Measurements from ENCODE around the gene LRIG1. TPM values are rescaled to one million over a fixed set of nuclear protein-coding genes. Genes with fewer than 3 reads are reported as not detected.

The LRIG1 gene
- total and polyA plus RNA-seq, 2 donors from 2014 or later: 8.2 to 20.6 TPM

GRCh38 chr3:66344848-66345578 is 155.8 kb downstream of the LRIG1 start:
- no peak for TF ChIP-seq CTCF (IDR thresholded peaks at IDR 0.05; ENCODE audit: borderline replicate concordance, extremely low read depth, insufficient read depth)
- DNase-seq (no peak), FAIRE-seq (no peak)
- H3K9me3 ChIP-seq (ENCODE audit: control insufficient read depth in 2 of 3, insufficient read depth in 1 of 3, low read length in 3 of 3): no peaks in the 10 kb centered on the region
- intact Hi-C loops (cut with DNase I): no loop called here
- no peaks in the 10 kb centered on the region for H3K4me1 ChIP-seq (ENCODE audit: control insufficient read depth in 2 of 3, insufficient read depth in 2 of 3, low read depth in 1 of 3, low read length in 3 of 3)
- H3K27me3 ChIP-seq (ENCODE audit: control insufficient read depth, insufficient read depth, low read length): no peaks in the 10 kb centered on the region
- H3K36me3 ChIP-seq (ENCODE audit: control insufficient read depth in 2 of 3, insufficient read depth in 3 of 3, low read length in 3 of 3): no peaks in the 10 kb centered on the region
- H3K9ac ChIP-seq (ENCODE audit: low read length in 3 of 3): no peak overlapping the region
- H3K27ac ChIP-seq (ENCODE audit: low read depth in 2 of 2, low read length in 2 of 2): no peak overlapping the region
- no peak overlapping the region for H3K4me3 ChIP-seq (ENCODE audit: low read length in 3 of 3)

DNA sequence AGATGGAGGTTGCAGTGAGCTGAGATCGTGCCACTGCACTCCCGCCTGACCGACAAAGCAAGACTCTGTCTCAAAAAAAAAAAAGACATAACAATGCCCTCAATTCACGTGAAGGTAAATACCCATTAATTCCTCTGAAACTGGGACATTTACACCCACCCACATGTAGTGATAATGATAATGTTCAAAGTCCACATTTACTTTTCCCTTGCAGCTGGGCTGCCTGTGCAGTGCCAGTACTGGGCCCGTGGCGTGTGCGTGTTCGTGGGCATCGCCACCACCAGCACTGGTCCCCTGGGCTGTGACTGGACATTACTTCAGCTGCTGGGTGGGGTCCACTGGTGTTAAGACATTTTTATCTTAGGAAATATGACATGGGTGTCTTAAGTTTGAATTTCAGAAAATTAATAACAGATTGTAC is 156.4 kb downstream of the LRIG1 start:
- FAIRE-seq (no peak), DNase-seq (no peak)
- TF ChIP-seq CTCF (IDR thresholded peaks at IDR 0.05; ENCODE audit: borderline replicate concordance, extremely low read depth, insufficient read depth): no peak

DNA sequence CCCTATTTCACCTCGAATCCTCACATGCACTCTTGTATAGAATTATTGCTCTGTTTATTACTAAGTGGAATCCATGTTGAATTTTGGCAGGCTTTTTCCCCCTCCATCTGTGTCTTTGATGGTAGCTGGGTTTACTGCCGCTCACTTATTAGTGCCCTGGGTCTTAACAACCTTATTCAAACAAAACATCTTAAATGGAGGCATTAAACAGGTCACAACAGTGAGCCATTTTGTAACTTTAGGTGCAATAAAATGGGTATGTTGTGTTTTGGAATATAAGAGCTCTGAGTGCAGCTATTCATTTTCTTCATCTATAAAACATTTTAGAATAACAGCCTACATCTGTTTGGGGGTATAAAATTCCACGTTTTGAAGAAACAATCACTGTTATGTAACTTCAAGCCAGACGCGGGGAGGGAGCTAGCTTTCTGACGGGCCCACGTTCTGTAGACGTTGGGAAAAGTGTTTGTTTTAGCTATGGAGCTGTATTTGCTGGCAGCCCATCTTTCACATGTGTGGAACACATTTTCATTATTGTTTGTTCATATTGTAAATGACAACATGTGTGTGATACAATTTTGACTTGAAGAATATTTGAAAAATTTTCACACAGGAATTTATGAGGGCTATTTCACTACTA is 158.0 kb downstream of the LRIG1 start:
- Histone ChIP-seq H3K27me3 (ENCODE audit: control insufficient read depth, insufficient read depth, low read length) (no peaks in the 10 kb centered on the region), H3K9ac (ENCODE audit: low read length in 3 of 3) (no peak overlapping the region), H3K4me3 (ENCODE audit: low read length in 3 of 3) (no peak overlapping the region), H3K9me3 (ENCODE audit: control insufficient read depth in 2 of 3, insufficient read depth in 1 of 3, low read length in 3 of 3) (no peaks in the 10 kb centered on the region), H3K4me1 (ENCODE audit: control insufficient read depth in 2 of 3, insufficient read depth in 2 of 3, low read depth in 1 of 3, low read length in 3 of 3) (no peaks in the 10 kb centered on the region), H3K27ac (ENCODE audit: low read depth in 2 of 2, low read length in 2 of 2) (no peak overlapping the region), H3K36me3 (ENCODE audit: control insufficient read depth in 2 of 3, insufficient read depth in 3 of 3, low read length in 3 of 3) (no peaks in the 10 kb centered on the region)
- no peak for TF ChIP-seq CTCF (IDR thresholded peaks at IDR 0.05; ENCODE audit: borderline replicate concordance, extremely low read depth, insufficient read depth)
- FAIRE-seq (no peak), DNase-seq (peak in 1 of 5 donors; percentile 15)
- intact Hi-C loops (cut with DNase I): no loop called here

More for the DNA sequence above, 156.4 kb downstream of the LRIG1 start:
- Histone ChIP-seq H3K36me3 (ENCODE audit: control insufficient read depth in 2 of 3, insufficient read depth in 3 of 3, low read length in 3 of 3) (no peaks in the 10 kb centered on the region), H3K4me3 (ENCODE audit: low read length in 3 of 3) (no peak overlapping the region), H3K9ac (ENCODE audit: low read length in 3 of 3) (no peak overlapping the region), H3K27me3 (ENCODE audit: control insufficient read depth, insufficient read depth, low read length) (no peaks in the 10 kb centered on the region), H3K27ac (ENCODE audit: low read depth in 2 of 2, low read length in 2 of 2) (no peak overlapping the region), H3K4me1 (ENCODE audit: control insufficient read depth in 2 of 3, insufficient read depth in 2 of 3, low read depth in 1 of 3, low read length in 3 of 3) (no peaks in the 10 kb centered on the region), H3K9me3 (ENCODE audit: control insufficient read depth in 2 of 3, insufficient read depth in 1 of 3, low read length in 3 of 3) (no peaks in the 10 kb centered on the region)
- intact Hi-C loops (cut with DNase I): no loop called here
